Transverse colon (tissue), 4 donors: ENCODE data around the gene HMCN2. TPM values are rescaled to one million over a fixed set of nuclear protein-coding genes. Genes with fewer than 3 reads are reported as not detected.

Source experiments
- DNase-seq: peaks from one replicate; pipeline ENCODE4 v3.0.0-alpha.2; 2019
- H3K27ac ChIP-seq, 4 donors: fragments of 200-600 bp; sonication (generic); 2 replicates each; pipeline ENCODE4 v1.5.1; 2016 to 2018; ENCODE audit warnings: inconsistent platforms in 4 of 4
- H3K27me3 ChIP-seq: fragments of 200-600 bp; sonication (generic); 2 replicates; pipeline ENCODE4 v1.5.1; 2017; ENCODE audit warnings: inconsistent platforms
- H3K36me3 ChIP-seq, 4 donors: fragments of 200-600 bp; sonication (generic); 2 replicates each; pipeline ENCODE4 v1.5.1; 2017 to 2019; ENCODE audit warnings: inconsistent platforms in 4 of 4
- H3K4me1 ChIP-seq, 4 donors: fragments of 200-600 bp; sonication (generic); 2 replicates each; pipeline ENCODE4 v1.5.1; 2017 to 2020; ENCODE audit warnings: inconsistent platforms in 4 of 4
- H3K4me3 ChIP-seq, 4 donors: fragments of 200-600 bp; sonication (generic); 1 replicate in 1 of 4; 2 replicates in 3 of 4; pipeline versions ENCODE4 v1.5.1 to v1.6.1; 2017 to 2019; ENCODE audit warnings: inconsistent platforms in 4 of 4
- H3K9me3 ChIP-seq, 2 donors: fragments of 200-600 bp; sonication (generic); 2 replicates each; pipeline ENCODE4 v1.5.1; 2017 to 2019; ENCODE audit warnings: inconsistent platforms in 2 of 2
- EP300 ChIP-seq: sonication (generic); formaldehyde crosslinking; IDR thresholded peaks from one replicate; pipeline ENCODE4 v1.6.1; 2017; ENCODE audit warnings: antibody characterized with exemption, low read depth
- POLR2A ChIP-seq: fragments of 450-650 bp; IDR thresholded peaks from one replicate; pipeline ENCODE4 v1.6.1; 2016; ENCODE audit warnings: antibody characterized with exemption, mild to moderate bottlenecking, moderate library complexity
- POLR2AphosphoS5 ChIP-seq, 3 donors: sonication (generic); formaldehyde crosslinking; IDR thresholded peaks; one replicate each; pipeline ENCODE4 v1.6.1; 2016; ENCODE audit warnings: antibody characterized with exemption in 3 of 3
- WGBS, 2 donors: methylation state at CpG; one replicate each; pipeline ENCODE4 v1.1.5; 2018; ENCODE audit warnings: low coverage in 1 of 2; 5-methylcytosine and 5-hydroxymethylcytosine counted together
- in situ Hi-C, 4 donors: fragments of 200-750 bp; cut with MboI; loops; one replicate each; pipeline versions ENCODE4 v1.15.0 to v1.15.1; 2017; ENCODE audit warnings: low sequenced_read_pairs in 3 of 4, low pct_ligation_motif_present in 1 of 4, low pct_unique_long_range_greater_than_20kb in 1 of 4
- intact Hi-C: fragments of 100-400 bp; cut with DNase I; formaldehyde crosslinking; loops from one replicate; pipeline ENCODE4 v1.15.1; 2023; ENCODE audit warnings: low total_unique reads
- total RNA-seq, 4 donors: library from RNA; depleted of rRNA; stranded (reverse); fragments of >200 nt; gene quantifications; one replicate each; pipeline ENCODE4 v1.1.0, GENCODE V29; 2016
- TF ChIP-seq, protein P1 (sequence below), 5 experiments: fragments of 200-600 bp in 3 of 5; fragments of 450-650 bp in 2 of 5; sonication (generic) in 3 of 5; IDR thresholded peaks; 1 replicate in 2 of 5; 2 replicates in 3 of 5; pipeline ENCODE4 v1.5.1; 2016 to 2017; ENCODE audit warnings: antibody characterized with exemption in 5 of 5, inconsistent platforms in 3 of 5, mild to moderate bottlenecking in 2 of 5, moderate library complexity in 1 of 5

HMCN2 gene
- total RNA-seq, 4 donors from 2014 or later = 7.8 to 40.0 (median 15.2) TPM

DNA sequence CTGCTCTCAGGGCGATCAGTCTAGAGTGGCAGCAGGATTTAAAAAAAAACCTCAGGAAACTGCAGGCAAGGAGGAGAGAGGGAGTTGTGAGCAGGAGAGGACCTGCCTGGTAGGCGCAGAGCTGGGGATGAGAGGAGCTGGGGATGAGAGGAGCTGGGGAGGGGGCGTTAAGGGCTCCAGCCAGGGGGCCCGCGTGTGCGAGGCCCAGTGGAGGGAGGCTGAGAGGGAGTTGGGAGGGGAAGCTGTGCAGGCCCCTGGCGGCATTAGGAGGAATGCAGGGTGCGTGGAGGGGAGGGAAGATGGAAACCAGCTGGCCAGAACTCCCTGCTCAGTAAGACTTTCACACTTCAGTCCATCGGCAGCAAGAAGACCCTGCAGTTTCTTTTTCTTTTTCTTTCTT, 45.2 kb upstream of the HMCN2 start:
- intact Hi-C loops (no loop called here), in situ Hi-C loops (no loop called here)
- Histone ChIP-seq H3K4me1 (peaks cover 0 to 15% (median 4%) of the 10 kb centered on the region in 4 donors), H3K36me3 (no peaks in the 10 kb centered on the region), H3K27me3 (no peaks in the 10 kb centered on the region), H3K27ac (peak overlapping the region; percentile 35 to 81 (median 66)), H3K9me3 (no peaks in the 10 kb centered on the region), H3K4me3 (no peak overlapping the region)
- WGBS, 2 donors = 54 to 67% methylated on average over 9 of the region's 9 CpGs
- DNase-seq = no peak
- TF ChIP-seq POLR2AphosphoS5 (IDR thresholded peaks at IDR 0.05) (peak in 1 of 3 donors; percentile 24), POLR2A (no peak)
- TF ChIP-seq, protein P1, sequence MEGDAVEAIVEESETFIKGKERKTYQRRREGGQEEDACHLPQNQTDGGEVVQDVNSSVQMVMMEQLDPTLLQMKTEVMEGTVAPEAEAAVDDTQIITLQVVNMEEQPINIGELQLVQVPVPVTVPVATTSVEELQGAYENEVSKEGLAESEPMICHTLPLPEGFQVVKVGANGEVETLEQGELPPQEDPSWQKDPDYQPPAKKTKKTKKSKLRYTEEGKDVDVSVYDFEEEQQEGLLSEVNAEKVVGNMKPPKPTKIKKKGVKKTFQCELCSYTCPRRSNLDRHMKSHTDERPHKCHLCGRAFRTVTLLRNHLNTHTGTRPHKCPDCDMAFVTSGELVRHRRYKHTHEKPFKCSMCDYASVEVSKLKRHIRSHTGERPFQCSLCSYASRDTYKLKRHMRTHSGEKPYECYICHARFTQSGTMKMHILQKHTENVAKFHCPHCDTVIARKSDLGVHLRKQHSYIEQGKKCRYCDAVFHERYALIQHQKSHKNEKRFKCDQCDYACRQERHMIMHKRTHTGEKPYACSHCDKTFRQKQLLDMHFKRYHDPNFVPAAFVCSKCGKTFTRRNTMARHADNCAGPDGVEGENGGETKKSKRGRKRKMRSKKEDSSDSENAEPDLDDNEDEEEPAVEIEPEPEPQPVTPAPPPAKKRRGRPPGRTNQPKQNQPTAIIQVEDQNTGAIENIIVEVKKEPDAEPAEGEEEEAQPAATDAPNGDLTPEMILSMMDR (IDR thresholded peaks at IDR 0.05) = peak in 3 of 5 experiments; percentile 8 to 35 (median 20)

DNA sequence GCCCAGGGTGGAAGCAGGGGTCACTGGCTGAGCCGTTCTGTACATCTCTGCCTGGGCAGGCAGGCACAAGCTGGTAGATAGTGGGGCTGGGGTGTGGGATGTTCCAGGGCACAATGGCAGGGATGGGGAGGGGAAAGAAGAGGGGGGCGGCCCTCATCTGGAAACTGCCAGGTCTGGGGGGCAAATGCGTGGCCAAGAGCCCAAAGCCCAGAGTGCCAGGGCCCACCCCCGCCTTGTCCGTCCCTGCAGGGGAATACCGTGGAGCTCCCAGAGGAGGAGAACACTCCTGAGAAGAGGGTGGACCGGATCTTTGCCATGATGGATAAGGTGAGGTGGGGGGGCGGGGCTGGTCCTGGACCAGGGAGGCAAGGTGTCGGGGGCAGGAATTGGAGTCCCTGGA, 42.7 kb upstream of the HMCN2 start:
- no peak for DNase-seq
- Histone ChIP-seq H3K36me3 (no peaks in the 10 kb centered on the region), H3K27me3 (no peaks in the 10 kb centered on the region), H3K27ac (no peak overlapping the region), H3K4me1 (peaks cover 0 to 10% (median 3%) of the 10 kb centered on the region in 4 donors), H3K9me3 (peaks cover under 1 to 2% of the 10 kb centered on the region in 2 donors), H3K4me3 (no peak overlapping the region)
- 80 to 95% methylated on average over 3 to 8 of the region's 9 CpGs for WGBS, 2 donors
- TF ChIP-seq, protein P1 (IDR thresholded peaks at IDR 0.05) = no peak
- TF ChIP-seq EP300 (no peak), POLR2AphosphoS5 (IDR thresholded peaks at IDR 0.05) (no peak), POLR2A (no peak)
- in situ Hi-C loops = no loop called here
- intact Hi-C loops = no loop called here

DNA sequence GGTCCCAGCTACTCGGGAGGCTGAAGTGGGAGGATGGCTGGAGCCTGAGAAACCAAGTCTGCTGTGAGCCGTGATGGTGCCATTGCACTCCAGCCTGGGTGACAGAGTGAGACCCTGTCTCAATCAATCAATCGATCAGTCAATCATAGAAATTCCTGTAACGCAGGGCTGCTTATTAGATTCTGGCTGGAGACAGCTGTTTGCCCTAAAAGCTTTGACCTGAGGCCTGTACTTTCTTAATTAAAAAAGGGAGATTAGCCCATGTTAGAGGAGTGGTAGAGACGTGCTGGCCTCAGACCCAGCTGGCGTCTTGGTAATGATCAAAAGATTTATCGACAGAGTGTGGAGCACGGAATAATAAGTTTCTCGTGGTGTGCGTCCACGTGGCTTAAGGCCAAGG, 40.5 kb upstream of the HMCN2 start:
- TF ChIP-seq POLR2AphosphoS5 (IDR thresholded peaks at IDR 0.05) (no peak), POLR2A (no peak), EP300 (no peak)
- TF ChIP-seq, protein P1 (IDR thresholded peaks at IDR 0.05) = no peak
- peaks cover 5% of the 10 kb centered on the region in 2 donors for H3K9me3 ChIP-seq

DNA sequence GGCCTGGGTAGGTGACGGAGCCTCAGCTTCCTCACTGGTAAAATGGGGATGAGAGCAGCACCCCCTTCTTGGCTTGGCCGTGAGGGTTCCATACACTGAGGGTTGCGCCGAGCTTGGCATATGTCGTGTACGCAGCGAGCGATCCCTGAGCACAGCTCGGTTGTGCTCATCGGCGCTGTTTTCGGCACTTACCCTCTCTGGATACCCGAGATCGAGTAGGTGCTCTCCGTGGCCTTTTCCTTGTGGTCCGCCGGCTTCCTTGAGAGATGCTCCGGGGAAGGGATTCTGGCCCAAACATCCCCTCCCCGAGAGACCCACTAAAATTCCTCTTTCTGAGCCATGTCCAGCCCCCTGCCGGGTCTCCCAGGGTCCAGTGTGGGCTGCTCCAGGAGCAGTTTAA, 40.0 kb upstream of the HMCN2 start:
- in situ Hi-C loops = loop anchor here in 3 of 4 donors (5.0 to 25.0 kb wide), 3 partner anchors 113 to 338 kb away; no protein-coding TSS in a partner anchor
- H3K27ac ChIP-seq = no peak overlapping the region

More for the DNA sequence above, 40.5 kb upstream of the HMCN2 start:
- Histone ChIP-seq H3K27ac (no peak overlapping the region), H3K27me3 (no peaks in the 10 kb centered on the region), H3K4me1 (peaks cover 0 to 9% (median 2%) of the 10 kb centered on the region in 4 donors), H3K36me3 (no peaks in the 10 kb centered on the region), H3K4me3 (no peak overlapping the region)
- DNase-seq = no peak
- 93% methylated on average over 11 of the region's 11 CpGs; no CpG with 5 or more reads in 1 of the 2 donors for WGBS, 2 donors
- in situ Hi-C loops (loop anchor here in 3 of 4 donors (5.0 to 25.0 kb wide), 3 partner anchors 113 to 338 kb away; no protein-coding TSS in a partner anchor), intact Hi-C loops (no loop called here)

More for the DNA sequence above, 40.0 kb upstream of the HMCN2 start:
- H3K9me3 ChIP-seq = peaks cover 5% of the 10 kb centered on the region in 2 donors
- H3K36me3 ChIP-seq = no peaks in the 10 kb centered on the region
- WGBS, 2 donors = 95% methylated on average over 20 of the region's 20 CpGs; no CpG with 5 or more reads in 1 of the 2 donors
- peaks cover 0 to 4% (median 0%) of the 10 kb centered on the region in 4 donors for H3K4me1 ChIP-seq
- no peak for DNase-seq
- intact Hi-C loops = no loop called here
- H3K27me3 ChIP-seq = no peaks in the 10 kb centered on the region
- H3K4me3 ChIP-seq = no peak overlapping the region
- TF ChIP-seq POLR2A = no peak
- no peak for TF ChIP-seq POLR2AphosphoS5 (IDR thresholded peaks at IDR 0.05)
- TF ChIP-seq, protein P1 (IDR thresholded peaks at IDR 0.05) = no peak
- TF ChIP-seq EP300 = no peak
